HFF-Myc (cell line): Measurements from ENCODE around the gene PTH1R.

Source experiments
- DNase-seq: peaks from one replicate; pipeline ENCODE4 v3.0.0-alpha.2; 2011; ENCODE audit warnings: low read depth; ENCODE audit errors: extremely low read depth
- H3K4me3 ChIP-seq: replicated peaks from 2 replicates; pipeline ENCODE4 v1.5.1; 2011; ENCODE audit warnings: low read depth, mild to moderate bottlenecking, control low read depth, low read length
- CTCF ChIP-seq: IDR thresholded peaks from 2 replicates; pipeline ENCODE4 v1.5.1; 2012; ENCODE audit warnings: mild to moderate bottlenecking, low read depth, low read length, control low read depth; ENCODE audit errors: missing control alignments

The PTH1R gene

GRCh38 chr3:46898321-46899150, 21.0 kb downstream of the PTH1R start:
- TF ChIP-seq CTCF = no peak
- H3K4me3 ChIP-seq = no peak overlapping the region
- no peak for DNase-seq

DNA sequence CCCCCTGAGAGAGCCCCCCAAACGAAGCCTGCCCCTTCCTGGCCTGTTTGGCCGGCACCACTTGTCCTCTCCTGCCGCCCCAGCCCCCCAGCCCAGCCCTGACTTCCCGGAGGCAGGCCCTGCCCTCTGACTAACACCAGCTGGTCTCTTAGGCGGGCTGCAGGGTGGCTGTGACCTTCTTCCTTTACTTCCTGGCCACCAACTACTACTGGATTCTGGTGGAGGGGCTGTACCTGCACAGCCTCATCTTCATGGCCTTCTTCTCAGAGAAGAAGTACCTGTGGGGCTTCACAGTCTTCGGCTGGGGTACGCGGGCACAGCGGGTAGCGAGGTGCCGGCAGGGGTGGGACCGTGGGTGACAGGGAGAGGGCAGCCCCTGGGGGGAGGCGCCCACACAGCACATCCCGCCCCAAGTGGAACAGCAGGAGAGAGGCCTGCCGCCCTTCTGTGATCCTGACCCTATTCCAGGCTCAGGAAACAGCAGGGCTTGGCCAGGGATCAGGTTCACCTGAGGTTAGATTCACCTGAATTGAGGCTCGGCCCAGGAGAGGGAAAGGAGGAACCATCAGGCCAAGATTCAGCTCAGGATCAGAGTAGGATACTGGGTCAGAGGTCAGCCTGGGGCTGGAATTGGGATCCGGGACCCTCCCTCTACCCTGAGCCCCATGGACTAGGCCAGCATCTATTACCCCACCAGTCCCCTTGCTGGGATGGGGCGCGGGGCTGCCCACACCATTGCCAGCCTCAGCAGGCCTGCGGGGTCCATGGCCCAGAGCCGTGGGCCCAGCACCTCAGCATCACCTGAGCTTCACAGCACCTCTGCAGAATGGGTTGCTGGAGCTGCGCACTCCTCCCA, 21.9 kb downstream of the PTH1R start:
- H3K4me3 ChIP-seq = no peak overlapping the region
- no peak for DNase-seq
- TF ChIP-seq CTCF = no peak

DNA sequence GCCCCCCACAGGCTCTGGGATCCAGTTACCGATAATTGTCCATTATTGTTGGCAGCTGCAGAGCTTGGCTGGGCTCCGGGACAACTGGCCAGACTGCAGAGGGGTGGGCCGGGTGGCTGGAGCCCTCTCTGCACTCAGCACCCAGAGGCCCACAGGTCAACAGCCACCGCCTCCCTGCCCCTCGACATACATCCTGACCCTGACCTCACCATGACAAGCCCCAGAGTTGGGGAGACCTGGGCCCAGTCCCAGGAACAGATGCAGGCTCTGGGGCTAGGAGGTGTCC, 22.4 kb downstream of the PTH1R start:
- no peak for DNase-seq
- no peak for TF ChIP-seq CTCF
- no peak overlapping the region for H3K4me3 ChIP-seq

DNA sequence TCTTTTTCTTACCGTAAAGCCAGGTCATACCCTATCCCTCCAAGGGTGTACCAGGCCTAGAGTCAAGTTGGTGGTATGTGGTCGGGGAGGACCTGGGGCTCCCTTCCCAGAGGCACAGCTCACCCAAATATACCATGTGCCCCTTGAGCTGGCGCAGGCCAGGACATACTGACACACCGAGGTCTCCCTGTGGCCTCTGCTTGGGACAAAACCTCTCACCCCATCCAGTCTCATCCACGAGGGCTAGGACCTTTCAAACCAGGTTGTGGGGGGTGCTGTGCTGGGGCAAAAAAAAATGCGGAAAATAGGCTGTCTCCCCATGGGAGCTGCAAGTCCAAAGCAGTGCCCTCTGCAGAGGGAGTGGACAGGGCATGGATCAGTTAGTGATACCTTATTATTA, 22.8 kb downstream of the PTH1R start:
- DNase-seq = no peak
- TF ChIP-seq CTCF = no peak

GRCh38 chr3:46901061-46901460, 23.5 kb downstream of the PTH1R start:
- H3K4me3 ChIP-seq = no peak overlapping the region
- DNase-seq = no peak
- TF ChIP-seq CTCF = no peak

More for the DNA sequence above, 22.8 kb downstream of the PTH1R start:
- H3K4me3 ChIP-seq = no peak overlapping the region

- no peak for DNase-seq
- no peak for TF ChIP-seq CTCF
- H3K4me3 ChIP-seq = no peak overlapping the region
Observed at GRCh38 chr3:46901591-46902187, 24.2 kb downstream of the PTH1R start.
